ENCODE results near the gene TMEM239.
"Not testable (repeated sequence)": the region's sequence is repeated elsewhere in the genome, so short reads cannot be mapped to it uniquely, and the experiment has no call there.

Gene TMEM239

GRCh38 chr20:2816030-2816582 is at the start of gene TMEM239:
TMEM239 (plus strand) TSS chr20:2816364; CDS start chr20:2816555, 191 bp downstream.
- TF ChIP-seq CTCF (IDR thresholded peaks at IDR 0.05), result no peak
- no peak within 1 kb of the TSS for H3K27ac ChIP-seq
- H3K4me3 ChIP-seq, result no peak within 1 kb of the TSS
- peak; percentile 59 for DNase-seq (ENCODE audit: low spot score)

GRCh38 chr20:2767768-2768631 is 48.2 kb upstream of the TMEM239 start:
- DNase-seq (ENCODE audit: low spot score), result no peak
- Histone ChIP-seq H3K4me3 (peak overlapping the region; percentile 44), H3K27ac (no peak overlapping the region)
- TF ChIP-seq CTCF (IDR thresholded peaks at IDR 0.05), result no peak

GRCh38 chr20:2768632-2769015 is 47.5 kb upstream of the TMEM239 start:
- TF ChIP-seq CTCF (IDR thresholded peaks at IDR 0.05), result no peak
- H3K4me3 ChIP-seq, result no peak overlapping the region
- H3K27ac ChIP-seq, result no peak overlapping the region
- DNase-seq (ENCODE audit: low spot score), result no peak

GRCh38 chr20:2770091-2770490 is 46.1 kb upstream of the TMEM239 start:
- H3K27ac ChIP-seq; H3K4me3 ChIP-seq; DNase-seq (ENCODE audit: low spot score): not testable (repeated sequence)

- no peak overlapping the region for H3K4me3 ChIP-seq
- no peak overlapping the region for H3K27ac ChIP-seq
- no peak for DNase-seq (ENCODE audit: low spot score)
- no peak for TF ChIP-seq CTCF (IDR thresholded peaks at IDR 0.05)
These were observed 44.5 kb upstream of the TMEM239 start for GRCh38 chr20:2771631-2772080.

- Histone ChIP-seq H3K27ac (no peak overlapping the region), H3K4me3 (no peak overlapping the region)
- no peak for DNase-seq (ENCODE audit: low spot score)
- TF ChIP-seq CTCF (IDR thresholded peaks at IDR 0.05), result no peak
These were observed 42.4 kb upstream of the TMEM239 start for GRCh38 chr20:2773812-2774211.

GRCh38 chr20:2775139-2775538 is 41.0 kb upstream of the TMEM239 start:
- TF ChIP-seq CTCF (IDR thresholded peaks at IDR 0.05), result no peak
- no peak for DNase-seq (ENCODE audit: low spot score)
- H3K4me3 ChIP-seq, result no peak overlapping the region
- no peak overlapping the region for H3K27ac ChIP-seq
